Hematopoietic multipotent progenitor cell treated with erythropoietin and hydrocortisone succinate and interleukin-3 and kit ligand, for 8 days (in vitro differentiated cells): ENCODE measurements around the gene SULT2B1.
"Not testable (repeated sequence)": the region's sequence is repeated elsewhere in the genome, so short reads cannot be mapped to it uniquely, and the experiment has no call there.

Experiments used
- DNase-seq: peaks from one replicate; pipeline ENCODE4 v3.0.0-alpha.2; 2015

SULT2B1 gene

DNA sequence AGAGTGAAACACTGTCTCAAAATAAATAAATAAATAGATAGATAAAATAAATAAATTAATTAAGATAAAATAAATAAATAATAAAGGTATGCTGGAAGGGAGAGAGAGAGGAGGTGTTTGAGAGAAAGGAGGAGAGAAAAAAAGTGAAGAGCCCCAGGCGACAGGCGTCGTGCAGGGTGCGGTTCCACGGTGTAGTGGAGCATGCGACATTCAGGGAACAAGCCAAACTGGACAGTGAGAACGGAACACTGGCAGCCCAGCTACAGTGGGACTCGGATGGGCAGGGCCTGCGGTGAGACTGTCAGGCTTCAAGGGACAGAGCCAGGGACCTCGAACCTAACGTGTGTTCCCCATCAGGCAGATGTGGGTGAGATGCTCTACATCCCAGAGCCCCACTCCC lies 9.4 kb downstream of the SULT2B1 start:
- no peak for DNase-seq

- no peak for DNase-seq
These were observed 13.1 kb downstream of the SULT2B1 start for GRCh38 chr19:48565090-48565489.

DNA sequence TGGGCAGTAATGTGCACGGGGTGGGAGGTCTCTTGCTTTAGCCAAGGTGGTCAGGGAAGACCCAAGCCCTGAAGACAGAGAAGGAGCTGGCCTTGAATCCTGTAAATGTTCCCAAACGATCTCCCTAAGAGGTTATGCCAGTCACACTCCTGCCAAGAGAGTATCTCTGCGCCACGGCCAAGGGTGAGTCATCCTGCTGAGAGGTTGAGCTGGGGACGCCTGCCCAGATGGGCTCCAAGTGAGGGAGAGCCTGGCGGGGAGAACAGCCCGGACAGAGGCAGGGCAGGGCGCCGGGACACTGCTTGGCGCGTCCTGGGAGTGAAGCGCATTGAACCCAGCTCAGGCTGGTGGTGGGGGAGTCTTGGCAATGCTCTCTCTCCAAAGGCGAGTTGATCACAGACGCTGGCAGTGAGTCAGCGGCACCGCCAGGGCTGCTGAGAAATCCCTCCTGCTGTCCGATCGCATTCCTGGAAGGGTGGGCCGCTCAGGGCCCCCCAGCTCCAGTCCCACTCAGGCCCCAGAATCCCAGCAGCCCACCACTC lies 16.4 kb downstream of the SULT2B1 start:
- DNase-seq, result peak; percentile 56

DNA sequence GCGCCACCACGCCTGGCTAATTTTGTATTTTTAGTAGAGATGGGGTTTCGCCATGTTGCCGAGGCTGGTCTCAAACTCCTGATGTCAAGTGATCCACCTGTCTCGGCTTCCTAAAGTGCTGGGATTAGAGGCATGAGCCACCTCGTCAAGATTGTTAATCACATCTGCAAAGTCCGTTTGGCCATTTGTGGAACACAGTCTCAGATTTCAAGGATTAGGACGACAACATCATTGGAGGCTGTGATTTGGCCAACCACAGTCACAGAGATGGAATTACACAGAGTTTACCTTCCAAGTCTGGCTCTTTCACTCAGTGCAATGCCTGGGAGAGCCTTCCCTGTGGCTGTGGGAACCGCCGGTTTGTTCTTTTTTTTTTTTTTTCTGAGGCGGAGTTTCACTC lies 17.8 kb downstream of the SULT2B1 start:
- DNase-seq, result no peak

- DNase-seq, result no peak
These were observed 19.6 kb downstream of the SULT2B1 start for GRCh38 chr19:48571378-48572162.

- no peak for DNase-seq
These were observed 21.2 kb downstream of the SULT2B1 start for GRCh38 chr19:48573163-48573505.

DNA sequence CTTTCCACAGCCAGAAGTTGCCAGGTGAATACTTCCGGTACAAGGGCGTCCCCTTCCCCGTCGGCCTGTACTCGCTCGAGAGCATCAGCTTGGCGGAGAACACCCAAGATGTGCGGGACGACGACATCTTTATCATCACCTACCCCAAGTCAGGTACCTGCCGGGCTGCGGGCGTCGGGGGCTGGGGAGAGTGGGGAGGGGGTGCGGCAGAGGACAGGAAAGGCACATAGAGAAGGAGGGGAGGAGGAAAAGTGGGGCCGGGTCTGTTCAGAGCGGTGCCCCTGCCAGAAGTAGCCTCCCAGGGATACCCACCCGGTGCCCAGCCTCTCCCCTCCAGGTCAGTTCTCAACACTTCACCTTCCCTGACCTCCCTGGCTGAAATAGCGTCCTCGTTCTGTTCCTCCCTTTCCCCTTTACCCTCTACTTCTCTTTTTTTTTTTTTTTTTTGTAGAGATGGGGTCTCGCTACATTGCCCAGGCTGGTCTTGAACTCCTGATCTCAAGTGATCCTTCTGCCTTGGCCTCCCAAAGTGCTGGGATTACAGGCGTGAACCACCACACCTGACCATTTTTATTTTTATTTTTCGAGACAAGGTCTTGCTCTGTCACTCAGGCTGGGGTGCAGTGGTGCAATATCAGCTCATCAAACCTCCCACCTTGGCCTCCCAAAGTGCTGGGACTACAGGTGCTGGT lies 24.1 kb downstream of the SULT2B1 start:
- no peak for DNase-seq

DNA sequence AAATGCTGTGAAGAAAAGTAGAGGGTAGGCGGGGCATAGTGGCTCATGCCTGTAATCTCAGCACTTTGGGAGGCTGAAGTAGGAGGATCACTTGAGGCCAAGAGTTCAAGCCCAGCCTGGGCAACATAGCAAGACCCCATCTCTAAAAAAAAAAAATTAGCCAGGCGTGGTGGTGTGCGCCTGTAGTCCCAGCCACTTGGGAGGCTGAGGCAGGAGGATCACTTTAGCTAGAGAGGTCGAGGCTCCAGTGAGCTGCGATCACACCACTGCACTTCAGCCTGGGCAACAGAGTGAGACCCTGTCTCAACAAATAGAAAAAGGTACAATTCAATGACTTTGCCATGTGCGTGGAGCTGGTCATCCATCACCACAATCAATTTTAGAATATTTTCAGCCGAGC lies 25.9 kb downstream of the SULT2B1 start:
- not testable (repeated sequence) for DNase-seq

DNA sequence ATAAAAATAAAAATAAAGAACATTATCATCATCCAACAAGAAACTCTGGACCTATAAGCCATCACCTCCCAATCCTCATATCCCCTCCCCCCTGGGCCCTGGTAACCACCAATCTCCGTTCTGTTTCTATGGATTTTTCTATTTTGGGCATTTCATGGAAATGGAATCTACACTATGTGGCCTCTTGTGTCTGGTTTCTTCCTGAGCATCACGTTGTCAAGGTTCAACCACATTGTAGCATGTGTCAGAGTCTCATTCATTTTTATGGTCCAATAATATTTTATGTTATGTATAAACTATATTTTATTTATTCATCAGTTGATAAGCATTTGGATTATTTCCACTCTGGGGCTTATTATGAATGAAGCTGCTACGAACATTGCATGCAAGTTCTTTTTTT lies 26.9 kb downstream of the SULT2B1 start:
- DNase-seq, result no peak

- no peak for DNase-seq
These were observed 30.2 kb downstream of the SULT2B1 start for GRCh38 chr19:48582168-48582567.

- no peak for DNase-seq
These were observed 35.4 kb downstream of the SULT2B1 start for GRCh38 chr19:48587387-48587786.

- peak; percentile 90 for DNase-seq
These were observed 36.9 kb downstream of the SULT2B1 start for GRCh38 chr19:48588670-48589401.

DNA sequence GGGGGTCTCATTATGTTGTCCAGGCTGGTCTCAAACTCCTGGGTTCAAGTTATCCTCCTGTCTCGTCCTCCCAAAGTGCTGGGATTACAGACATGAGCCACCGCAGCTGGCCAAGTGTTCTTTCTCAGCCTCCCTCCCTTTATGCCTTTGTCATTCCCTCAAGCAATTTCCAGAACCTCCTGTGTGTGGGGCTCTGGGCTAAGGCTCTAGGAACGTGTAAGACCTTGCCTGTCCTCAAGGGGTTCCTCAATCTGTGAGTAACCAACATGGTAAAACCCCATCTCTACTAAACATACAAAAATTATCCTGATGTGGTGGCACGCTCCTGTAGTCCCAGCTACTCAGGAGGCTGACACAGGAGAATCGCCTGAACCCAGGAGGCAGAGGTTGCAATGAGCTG lies 39.0 kb downstream of the SULT2B1 start:
- peak; percentile 48 for DNase-seq

DNA sequence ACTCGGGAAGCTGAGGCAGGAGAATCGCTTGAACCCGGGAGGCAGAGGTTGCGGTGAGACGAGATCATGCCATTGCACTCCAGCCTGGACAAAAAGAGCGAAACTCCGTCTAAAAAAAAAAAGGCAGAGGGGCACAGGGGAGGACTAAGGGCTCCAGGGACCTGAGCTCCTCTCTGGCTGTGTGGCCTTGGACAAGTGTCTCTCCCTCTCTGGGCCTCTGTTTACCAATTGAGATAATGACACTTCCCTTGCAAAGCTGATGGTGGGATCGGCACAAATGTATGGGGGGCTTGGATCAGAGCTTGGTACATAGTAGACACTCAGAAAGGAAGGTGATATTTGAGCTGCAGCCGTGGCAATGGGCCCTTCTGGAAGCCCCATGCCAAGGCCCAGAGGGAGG lies 43.2 kb downstream of the SULT2B1 start:
- DNase-seq, result no peak

DNA sequence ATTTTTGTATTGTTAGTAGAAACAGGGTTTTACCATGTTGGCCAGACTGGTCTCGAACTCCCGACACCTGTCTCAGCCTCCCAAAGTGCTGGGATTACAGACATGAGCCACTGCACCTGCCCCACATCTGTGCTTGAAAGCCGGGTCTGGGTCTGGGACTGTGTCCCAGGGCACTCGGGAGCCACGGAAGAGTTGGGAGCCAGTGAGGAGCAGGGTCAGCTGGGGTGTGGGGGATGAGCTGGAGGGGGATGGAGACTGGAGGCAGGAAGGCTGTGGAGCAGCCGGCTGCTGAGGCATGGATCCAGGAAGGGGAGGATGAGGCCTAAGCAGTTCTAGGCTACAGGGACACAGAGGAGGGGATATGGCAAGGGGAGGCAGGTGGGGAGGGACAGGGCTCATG lies 43.9 kb downstream of the SULT2B1 start:
- no peak for DNase-seq

DNA sequence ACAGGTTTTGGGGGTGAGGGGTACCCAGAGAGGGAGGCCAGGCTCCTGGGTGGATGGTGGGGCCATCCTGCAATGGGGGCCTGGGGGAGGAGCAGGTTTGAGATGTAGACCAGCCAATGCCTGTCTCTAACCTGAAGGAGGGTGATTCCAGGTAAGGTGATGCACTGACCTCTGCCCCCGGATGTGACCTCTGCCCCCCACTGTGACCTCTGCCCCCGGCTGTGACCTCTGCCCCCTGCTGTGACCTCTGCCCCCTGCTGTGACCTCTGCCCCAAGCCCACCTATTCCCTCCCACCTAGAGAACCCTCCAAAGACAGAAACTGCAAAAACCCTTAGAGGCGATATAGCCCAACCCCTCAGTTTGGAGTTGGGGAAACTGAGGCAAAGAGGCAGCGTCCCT lies 44.3 kb downstream of the SULT2B1 start:
- no peak for DNase-seq

DNA sequence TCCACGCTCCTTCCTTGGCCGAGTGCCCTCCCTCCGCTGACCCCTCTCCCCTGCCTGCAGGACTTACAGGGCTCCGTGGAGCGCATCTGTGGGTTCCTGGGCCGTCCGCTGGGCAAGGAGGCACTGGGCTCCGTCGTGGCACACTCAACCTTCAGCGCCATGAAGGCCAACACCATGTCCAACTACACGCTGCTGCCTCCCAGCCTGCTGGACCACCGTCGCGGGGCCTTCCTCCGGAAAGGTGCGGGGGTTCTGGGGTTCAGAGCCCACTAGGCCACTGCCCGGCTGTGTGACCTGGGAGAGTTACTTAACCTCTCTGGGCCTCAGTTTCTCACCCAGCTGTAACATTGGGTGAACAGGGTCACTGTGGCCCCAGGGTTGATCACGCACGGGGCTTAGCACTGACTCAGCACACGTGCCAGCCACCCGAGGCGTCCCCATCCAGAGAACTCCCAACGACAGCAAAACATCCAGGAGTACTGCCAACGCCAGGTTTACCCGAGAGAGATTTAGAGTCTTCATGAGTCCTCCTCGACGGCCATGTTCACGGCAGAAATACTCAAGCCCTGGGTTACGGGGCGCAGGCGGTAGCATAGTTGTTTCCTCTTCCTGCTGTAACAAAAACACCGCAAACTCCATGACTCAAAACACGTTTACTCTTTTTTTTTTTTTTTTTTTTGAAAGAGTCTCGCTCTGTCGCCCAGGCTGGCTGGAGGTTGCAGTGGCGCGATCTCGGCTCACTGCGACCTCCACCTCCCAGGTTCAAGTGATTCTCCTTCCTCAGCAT lies 44.9 kb downstream of the SULT2B1 start:
- DNase-seq, result no peak

- DNase-seq, result no peak
These were observed 47.2 kb downstream of the SULT2B1 start for GRCh38 chr19:48598996-48599700.

GRCh38 chr19:48600679-48601417 lies 48.9 kb downstream of the SULT2B1 start:
- DNase-seq, result no peak

GRCh38 chr19:48603001-48603400 lies 51.0 kb downstream of the SULT2B1 start:
- DNase-seq, result no peak

DNA sequence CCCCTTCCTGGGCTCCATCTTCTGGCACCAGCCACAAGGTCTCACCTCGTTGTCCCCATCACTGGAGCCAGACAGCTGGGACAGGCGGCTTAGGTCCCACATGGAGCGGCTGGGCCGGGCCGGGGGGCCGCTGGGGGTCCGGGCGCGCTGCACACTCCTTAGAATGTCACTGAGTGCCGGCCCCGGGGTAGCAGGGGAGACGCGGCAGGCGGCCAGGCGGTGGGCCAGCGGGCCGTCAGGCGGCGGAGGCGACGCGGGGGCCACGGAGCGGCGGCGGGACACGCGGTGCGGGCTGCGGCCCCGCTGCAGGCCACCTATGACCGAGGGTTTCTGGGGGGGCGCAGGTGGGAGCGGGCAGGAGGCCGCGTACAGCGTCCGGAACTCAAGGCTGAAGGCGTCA lies 51.5 kb downstream of the SULT2B1 start:
- no peak for DNase-seq
